Pericardium fibroblast (primary cell): ENCODE data around the gene MYOF. TPM values are rescaled to one million over a fixed set of nuclear protein-coding genes. Genes with fewer than 3 reads are reported as not detected.

ENCODE experiments used
- total RNA-seq: library from RNA; depleted of rRNA; stranded (reverse); fragments of >200 nt; gene quantifications from 2 replicates; pipeline ENCODE4 v1.2.3, GENCODE V29; 2015

MYOF gene, protein sequence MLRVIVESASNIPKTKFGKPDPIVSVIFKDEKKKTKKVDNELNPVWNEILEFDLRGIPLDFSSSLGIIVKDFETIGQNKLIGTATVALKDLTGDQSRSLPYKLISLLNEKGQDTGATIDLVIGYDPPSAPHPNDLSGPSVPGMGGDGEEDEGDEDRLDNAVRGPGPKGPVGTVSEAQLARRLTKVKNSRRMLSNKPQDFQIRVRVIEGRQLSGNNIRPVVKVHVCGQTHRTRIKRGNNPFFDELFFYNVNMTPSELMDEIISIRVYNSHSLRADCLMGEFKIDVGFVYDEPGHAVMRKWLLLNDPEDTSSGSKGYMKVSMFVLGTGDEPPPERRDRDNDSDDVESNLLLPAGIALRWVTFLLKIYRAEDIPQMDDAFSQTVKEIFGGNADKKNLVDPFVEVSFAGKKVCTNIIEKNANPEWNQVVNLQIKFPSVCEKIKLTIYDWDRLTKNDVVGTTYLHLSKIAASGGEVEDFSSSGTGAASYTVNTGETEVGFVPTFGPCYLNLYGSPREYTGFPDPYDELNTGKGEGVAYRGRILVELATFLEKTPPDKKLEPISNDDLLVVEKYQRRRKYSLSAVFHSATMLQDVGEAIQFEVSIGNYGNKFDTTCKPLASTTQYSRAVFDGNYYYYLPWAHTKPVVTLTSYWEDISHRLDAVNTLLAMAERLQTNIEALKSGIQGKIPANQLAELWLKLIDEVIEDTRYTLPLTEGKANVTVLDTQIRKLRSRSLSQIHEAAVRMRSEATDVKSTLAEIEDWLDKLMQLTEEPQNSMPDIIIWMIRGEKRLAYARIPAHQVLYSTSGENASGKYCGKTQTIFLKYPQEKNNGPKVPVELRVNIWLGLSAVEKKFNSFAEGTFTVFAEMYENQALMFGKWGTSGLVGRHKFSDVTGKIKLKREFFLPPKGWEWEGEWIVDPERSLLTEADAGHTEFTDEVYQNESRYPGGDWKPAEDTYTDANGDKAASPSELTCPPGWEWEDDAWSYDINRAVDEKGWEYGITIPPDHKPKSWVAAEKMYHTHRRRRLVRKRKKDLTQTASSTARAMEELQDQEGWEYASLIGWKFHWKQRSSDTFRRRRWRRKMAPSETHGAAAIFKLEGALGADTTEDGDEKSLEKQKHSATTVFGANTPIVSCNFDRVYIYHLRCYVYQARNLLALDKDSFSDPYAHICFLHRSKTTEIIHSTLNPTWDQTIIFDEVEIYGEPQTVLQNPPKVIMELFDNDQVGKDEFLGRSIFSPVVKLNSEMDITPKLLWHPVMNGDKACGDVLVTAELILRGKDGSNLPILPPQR (N-terminal part only)
- total RNA-seq = 119 and 148 TPM in 2 replicates

DNA sequence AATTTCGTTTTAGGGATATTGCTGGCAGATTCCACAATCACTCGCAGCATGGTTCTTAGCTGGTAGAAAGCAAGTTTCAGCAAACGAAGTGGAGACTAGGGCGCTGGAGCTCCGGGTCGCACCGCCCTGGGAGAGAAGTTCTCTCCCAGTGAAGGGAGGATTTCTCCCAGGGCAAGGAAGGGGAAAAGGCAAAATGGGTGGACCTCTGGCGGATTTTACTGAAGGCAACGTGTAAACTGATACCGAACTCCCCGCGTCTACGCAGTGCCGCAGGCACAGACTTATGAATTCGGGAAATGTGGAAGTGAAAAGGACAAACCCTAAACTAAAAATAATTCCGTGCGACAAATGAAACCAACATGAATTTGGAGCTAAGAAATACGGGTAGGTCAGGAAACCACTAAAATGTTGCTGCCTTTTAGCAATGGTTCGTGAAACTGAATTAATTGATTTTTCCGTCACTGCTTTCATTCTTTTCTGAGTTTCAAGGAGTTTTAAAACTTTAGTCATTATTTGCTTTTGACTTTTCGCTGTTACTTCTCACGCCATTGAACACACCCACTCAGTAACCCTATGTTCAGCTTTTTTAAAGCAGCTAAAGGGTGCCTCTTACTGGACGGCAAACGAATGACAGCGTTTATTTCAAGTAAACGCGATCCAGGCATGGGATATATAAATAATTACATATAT is at the start of gene MYOF:
Gene MYOF, minus strand, starts transcription at position 190 of the 690 bp plus-strand sequence. Its CDS starts 140 bp downstream, at position 50.

GRCh38 chr10:93496322-93497041 is 14.3 kb upstream of the MYOF start, which contains the start of gene CEP55:
Gene CEP55, plus strand, starts transcription at chr10:93496612. Its CDS starts 3,440 bp downstream, at chr10:93500052.

Other genes with a start within 250 kb of the MYOF start
- gene CEP55, start 14.3 kb upstream of the MYOF start, total RNA-seq = 0.94 and 1.9 TPM in 2 replicates
- gene FFAR4, start 84.3 kb upstream of the MYOF start, total RNA-seq = not detected in 2 replicates
- 1.2 and 6.2 TPM in 2 replicates for gene RBP4, start 118.9 kb upstream of the MYOF start, total RNA-seq
- gene PDE6C, start 130.2 kb upstream of the MYOF start, total RNA-seq = not detected in 2 replicates
- gene FRA10AC1, start 220.3 kb upstream of the MYOF start, total RNA-seq = 5.0 and 5.3 TPM in 2 replicates